Naive B cell (primary cell): ENCODE data around the gene KRTAP3-2. TPM values are rescaled to one million over a fixed set of nuclear protein-coding genes. Genes with fewer than 3 reads are reported as not detected.
A peak's percentile ranks its signal among the peaks of the same experiment; 100 is the strongest.

ENCODE experiments used
- ATAC-seq, 2 donors: fragments of 150-1000 bp; cut with Tn5 transposase; 2 replicates each; pipeline ENCODE4 v1.10.0; 2021; ENCODE audit warnings: low read depth in 2 of 2, mild to moderate bottlenecking in 2 of 2, moderate library complexity in 2 of 2
- DNase-seq: peaks from one replicate; pipeline ENCODE4 v3.0.0; 2022
- H3K27ac Mint-ChIP-seq, 6 donors: one replicate each; pipeline ENCODE4 v1.8.0; 2020 to 2022; ENCODE audit warnings: mild to moderate bottlenecking in 6 of 6, mixed read lengths in 6 of 6, moderate library complexity in 5 of 6, inconsistent platforms in 2 of 6
- H3K27me3 Mint-ChIP-seq, 3 donors: one replicate each; pipeline ENCODE4 v1.8.0; 2021 to 2022; ENCODE audit warnings: mixed read lengths in 3 of 3, mild to moderate bottlenecking in 1 of 3
- H3K36me3 Mint-ChIP-seq, 2 donors: one replicate each; pipeline ENCODE4 v1.8.0; 2020 to 2022; ENCODE audit warnings: mixed read lengths in 2 of 2, inconsistent platforms in 1 of 2, mild to moderate bottlenecking in 1 of 2
- H3K4me1 Mint-ChIP-seq, 3 donors: one replicate each; pipeline ENCODE4 v1.8.0; 2020 to 2022; ENCODE audit warnings: mixed read lengths in 3 of 3, inconsistent platforms in 1 of 3, mild to moderate bottlenecking in 1 of 3, moderate library complexity in 1 of 3
- H3K4me3 Mint-ChIP-seq, 8 donors: one replicate each; pipeline ENCODE4 v1.8.0; 2020 to 2022; ENCODE audit warnings: mild to moderate bottlenecking in 8 of 8, mixed read lengths in 8 of 8, moderate library complexity in 8 of 8, inconsistent platforms in 2 of 8
- H3K9me3 Mint-ChIP-seq, 7 donors: one replicate each; pipeline ENCODE4 v1.8.0; 2020 to 2022; ENCODE audit warnings: mixed read lengths in 7 of 7, mild to moderate bottlenecking in 5 of 7, inconsistent platforms in 2 of 7, moderate library complexity in 1 of 7
- polyA plus RNA-seq, 6 donors: library from polyadenylated mRNA; unstranded; fragments of 300-500 nt; fragmentation: Illumina TruSeq; gene quantifications; one replicate each; pipeline ENCODE4 v1.2.3, GENCODE V29; 2021; ENCODE audit warnings: low read depth in 6 of 6

KRTAP3-2 gene
- polyA plus RNA-seq, 6 donors from 2014 or later: not detected

- peak overlapping the region in 1 of 6 donors; percentile 14 for H3K27ac Mint-ChIP-seq
- H3K9me3 Mint-ChIP-seq: peaks cover 0 to 3% (median 0%) of the 10 kb centered on the region in 7 donors
- H3K36me3 Mint-ChIP-seq: no peaks in the 10 kb centered on the region
- no peaks in the 10 kb centered on the region for H3K4me1 Mint-ChIP-seq
- no peak overlapping the region for H3K4me3 Mint-ChIP-seq
- no peak for DNase-seq
- no peak for ATAC-seq
- H3K27me3 Mint-ChIP-seq: peaks cover 21 to 38% (median 31%) of the 10 kb centered on the region in 3 donors
Measured at GRCh38 chr17:41003926-41004325, 4.2 kb upstream of the KRTAP3-2 start.

- no peaks in the 10 kb centered on the region for H3K4me1 Mint-ChIP-seq
Measured at GRCh38 chr17:41002814-41003213, 3.1 kb upstream of the KRTAP3-2 start.

DNA sequence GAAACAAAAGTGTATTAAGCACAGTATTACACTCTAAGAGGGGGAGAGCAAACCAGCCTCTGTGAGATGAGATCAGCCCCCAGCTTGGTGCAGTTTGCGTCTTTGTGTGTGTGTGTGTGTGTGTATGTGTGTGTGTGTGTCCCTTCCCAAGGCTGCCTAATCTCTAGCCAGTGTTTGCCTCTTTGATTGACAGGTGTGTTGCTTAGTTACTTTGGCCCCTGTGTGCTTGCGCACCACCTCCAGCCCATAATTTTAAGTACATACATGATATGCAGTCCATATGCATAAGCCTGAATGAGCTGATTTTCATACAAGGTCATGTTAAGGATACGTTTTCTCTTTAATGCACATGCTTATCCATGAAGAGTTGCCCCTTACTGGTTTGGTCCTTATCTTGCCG is 2.1 kb upstream of the KRTAP3-2 start:
- Mint-ChIP-seq H3K9me3 (peaks cover 0 to 3% (median 0%) of the 10 kb centered on the region in 7 donors), H3K27ac (no peak overlapping the region), H3K4me1 (no peaks in the 10 kb centered on the region), H3K4me3 (no peak overlapping the region), H3K36me3 (no peaks in the 10 kb centered on the region), H3K27me3 (peaks cover 30 to 59% (median 40%) of the 10 kb centered on the region in 3 donors)
- ATAC-seq (no peak), DNase-seq (no peak)

More at GRCh38 chr17:41002814-41003213, 3.1 kb upstream of the KRTAP3-2 start:
- ATAC-seq: no peak
- Mint-ChIP-seq H3K9me3 (peaks cover 0 to 3% (median 0%) of the 10 kb centered on the region in 7 donors), H3K4me3 (no peak overlapping the region), H3K27me3 (peaks cover 21 to 48% (median 31%) of the 10 kb centered on the region in 3 donors), H3K27ac (no peak overlapping the region), H3K36me3 (no peaks in the 10 kb centered on the region)
- DNase-seq: no peak

DNA sequence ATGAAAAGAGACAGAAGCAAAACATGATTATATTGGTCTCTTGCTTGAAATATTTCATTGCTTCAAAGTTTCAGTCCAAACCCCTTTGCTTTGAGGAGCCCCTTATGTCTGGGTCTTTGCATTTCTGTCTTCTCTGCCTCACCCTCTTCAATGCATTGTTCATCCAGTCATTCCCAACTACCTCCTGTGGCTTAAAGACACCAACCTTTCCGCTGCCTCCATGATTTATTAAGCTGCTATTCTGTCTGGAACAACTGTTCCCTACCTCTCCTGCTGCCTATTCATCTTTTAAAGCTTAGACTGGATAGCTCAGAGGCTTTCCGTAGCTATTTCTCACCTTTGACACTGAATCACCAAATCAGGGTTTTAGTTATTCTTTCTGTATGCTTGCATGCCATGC is 2.3 kb downstream of the KRTAP3-2 start:
- Mint-ChIP-seq H3K27ac (no peak overlapping the region), H3K36me3 (no peaks in the 10 kb centered on the region), H3K9me3 (peaks cover 0 to 3% (median 0%) of the 10 kb centered on the region in 7 donors), H3K4me1 (no peaks in the 10 kb centered on the region), H3K27me3 (peaks cover 42 to 70% (median 56%) of the 10 kb centered on the region in 3 donors), H3K4me3 (no peak overlapping the region)
- DNase-seq (no peak), ATAC-seq (no peak)

- H3K9me3 Mint-ChIP-seq: peaks cover 0 to 3% (median 0%) of the 10 kb centered on the region in 7 donors
- H3K27ac Mint-ChIP-seq: no peak overlapping the region
- no peaks in the 10 kb centered on the region for H3K4me1 Mint-ChIP-seq
- ATAC-seq (no peak), DNase-seq (no peak)
- no peak overlapping the region for H3K4me3 Mint-ChIP-seq
- peaks cover 37 to 70% (median 62%) of the 10 kb centered on the region in 3 donors for H3K27me3 Mint-ChIP-seq
- H3K36me3 Mint-ChIP-seq: no peaks in the 10 kb centered on the region
Measured at GRCh38 chr17:40996829-40997228, 2.9 kb downstream of the KRTAP3-2 start.

DNA sequence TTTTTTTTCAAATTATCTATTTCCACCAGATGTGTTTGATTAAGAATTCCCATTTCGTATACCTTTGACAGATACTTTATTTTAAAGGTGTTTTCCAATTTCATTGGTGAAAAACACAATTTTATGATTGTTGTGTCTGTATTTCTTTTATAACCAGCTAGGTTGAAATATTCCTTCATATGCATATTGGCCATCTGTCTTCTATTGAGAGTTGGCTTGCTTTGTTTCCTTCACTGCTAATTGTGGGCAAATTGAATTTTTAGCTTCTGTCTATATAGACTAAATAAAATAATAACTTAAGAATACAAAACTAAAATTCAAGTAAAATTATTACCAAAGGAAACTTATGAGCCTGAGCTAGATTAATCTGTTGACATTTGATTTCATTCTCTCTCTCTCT is 4.6 kb downstream of the KRTAP3-2 start:
- H3K27me3 Mint-ChIP-seq: peaks cover 35 to 61% (median 56%) of the 10 kb centered on the region in 3 donors
- DNase-seq (no peak), ATAC-seq (no peak)
- no peak overlapping the region for H3K4me3 Mint-ChIP-seq
- no peaks in the 10 kb centered on the region for H3K4me1 Mint-ChIP-seq
- peaks cover 0 to 8% (median 0%) of the 10 kb centered on the region in 7 donors for H3K9me3 Mint-ChIP-seq
- H3K27ac Mint-ChIP-seq: no peak overlapping the region
- no peaks in the 10 kb centered on the region for H3K36me3 Mint-ChIP-seq

DNA sequence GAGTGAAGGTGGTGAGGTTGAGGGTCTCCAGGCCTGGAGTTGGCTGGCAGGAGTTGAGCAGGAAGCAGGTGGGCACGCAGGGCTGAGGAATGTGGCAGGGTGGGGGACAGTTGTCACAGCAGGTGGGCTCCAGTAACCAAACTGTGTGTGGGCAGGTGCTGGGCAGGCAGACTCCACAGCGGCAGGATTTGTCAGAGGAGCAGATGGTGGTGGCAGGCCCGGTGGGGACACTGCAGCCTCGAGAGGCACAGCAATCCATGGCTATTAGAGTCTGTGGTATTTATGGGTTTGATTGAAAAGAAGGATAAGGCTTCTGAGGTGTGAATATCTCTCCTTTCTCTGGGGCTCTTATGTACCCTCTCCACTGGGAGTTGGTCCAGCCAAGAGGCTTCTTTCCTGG is 5.9 kb downstream of the KRTAP3-2 start, which contains the start of gene KRTAP3-3:
Gene KRTAP3-3, minus strand, starts transcription at position 326 of the 400 bp plus-strand sequence. Its CDS starts 67 bp downstream, at position 259.
- no peak for ATAC-seq
- no peaks in the 10 kb centered on the region for H3K36me3 Mint-ChIP-seq
- H3K4me3 Mint-ChIP-seq: no peak within 1 kb of the TSS
- peaks cover 35 to 52% (median 46%) of the 10 kb centered on the region in 3 donors for H3K27me3 Mint-ChIP-seq
- H3K4me1 Mint-ChIP-seq: no peaks in the 10 kb centered on the region
- H3K9me3 Mint-ChIP-seq: peaks cover 0 to 5% (median 0%) of the 10 kb centered on the region in 7 donors
- no peak for DNase-seq
- H3K27ac Mint-ChIP-seq: peak within 1 kb of the TSS in 3 of 6 donors; percentile 6 to 94 (median 37)

DNA sequence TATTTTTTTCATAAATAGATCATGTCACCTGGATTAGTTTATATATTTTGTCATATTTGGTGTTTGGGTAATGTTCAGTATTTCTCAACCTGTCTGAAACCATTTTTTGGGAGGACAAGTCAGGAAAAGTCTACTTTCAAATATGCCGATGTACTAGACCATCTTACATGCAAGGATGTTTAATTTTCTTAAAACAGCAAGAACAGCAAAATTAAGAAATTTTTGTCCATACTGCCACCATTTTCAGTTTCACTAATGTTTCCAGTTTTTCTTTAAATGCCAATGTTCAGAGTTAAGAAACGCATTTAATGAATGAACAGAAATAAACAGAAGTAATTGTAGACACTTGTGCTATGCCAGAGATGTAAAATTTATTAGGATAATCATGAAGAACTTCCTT is 6.6 kb downstream of the KRTAP3-2 start:
- Mint-ChIP-seq H3K27ac (no peak overlapping the region), H3K4me1 (no peaks in the 10 kb centered on the region), H3K9me3 (peaks cover 0 to 5% (median 0%) of the 10 kb centered on the region in 7 donors), H3K27me3 (peaks cover 35 to 46% (median 42%) of the 10 kb centered on the region in 3 donors), H3K36me3 (no peaks in the 10 kb centered on the region), H3K4me3 (no peak overlapping the region)
- DNase-seq (no peak), ATAC-seq (no peak)

GRCh38 chr17:40992666-40993065 is 7.0 kb downstream of the KRTAP3-2 start:
- ATAC-seq: no peak

DNA sequence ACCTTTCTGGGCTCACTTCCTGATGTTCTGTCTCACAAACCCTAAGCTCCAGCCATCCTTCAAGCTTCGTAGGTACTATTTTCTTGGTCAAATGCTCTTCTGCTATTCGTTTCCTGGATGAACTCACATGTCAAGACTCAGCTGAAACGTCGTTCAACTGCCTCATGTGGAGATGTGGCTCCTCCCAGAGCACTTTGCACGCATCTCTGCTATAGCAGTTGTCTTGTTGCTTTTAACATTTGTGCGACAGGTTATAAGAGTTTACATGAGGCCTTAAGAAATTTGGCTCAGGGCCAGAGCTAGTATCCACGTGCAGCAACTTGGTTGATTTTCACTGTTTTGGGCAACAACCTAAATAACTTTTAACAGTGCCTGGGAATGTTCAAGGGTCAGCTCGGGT is 12.8 kb downstream of the KRTAP3-2 start:
- H3K4me3 Mint-ChIP-seq: no peak overlapping the region
- H3K4me1 Mint-ChIP-seq: peaks cover 5 to 11% (median 7%) of the 10 kb centered on the region in 3 donors
- no peak for DNase-seq
- peaks cover 0 to 5% (median 0%) of the 10 kb centered on the region in 7 donors for H3K9me3 Mint-ChIP-seq
- no peak for ATAC-seq
- no peaks in the 10 kb centered on the region for H3K36me3 Mint-ChIP-seq
- no peak overlapping the region for H3K27ac Mint-ChIP-seq
- H3K27me3 Mint-ChIP-seq: peaks cover 19 to 33% (median 24%) of the 10 kb centered on the region in 3 donors

More at GRCh38 chr17:40992666-40993065, 7.0 kb downstream of the KRTAP3-2 start:
- peaks cover 2 to 3% (median 3%) of the 10 kb centered on the region in 3 donors for H3K4me1 Mint-ChIP-seq
- no peaks in the 10 kb centered on the region for H3K36me3 Mint-ChIP-seq
- H3K27ac Mint-ChIP-seq: no peak overlapping the region
- no peak overlapping the region for H3K4me3 Mint-ChIP-seq
- DNase-seq: no peak
- H3K9me3 Mint-ChIP-seq: peaks cover 0 to 5% (median 0%) of the 10 kb centered on the region in 7 donors
- peaks cover 36 to 42% (median 41%) of the 10 kb centered on the region in 3 donors for H3K27me3 Mint-ChIP-seq

DNA sequence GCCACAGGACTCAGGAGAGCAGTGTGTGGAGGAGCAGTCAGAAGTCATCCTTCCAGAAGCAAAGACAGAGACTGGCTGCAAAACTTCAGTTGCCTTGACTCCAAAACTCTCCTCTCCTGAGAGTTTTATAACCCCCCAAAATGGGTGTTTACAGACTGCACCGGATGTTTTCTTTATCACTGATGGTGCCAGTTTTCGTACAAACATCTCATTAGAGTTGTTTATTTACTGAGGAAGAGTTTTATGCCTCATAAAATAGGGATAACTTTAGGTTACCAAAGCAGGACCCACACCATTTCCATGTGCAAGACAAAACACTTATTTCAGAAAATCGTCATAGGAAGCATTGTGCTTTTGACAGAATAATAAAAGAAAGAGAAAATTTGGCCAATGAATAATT is 15.5 kb downstream of the KRTAP3-2 start, which contains the start of gene KRT40:
Gene KRT40, minus strand, starts transcription at position 101 of the 400 bp plus-strand sequence. Its CDS starts 53 bp downstream, at position 48.
- DNase-seq (no peak), ATAC-seq (no peak)
- Mint-ChIP-seq H3K4me3 (no peak within 1 kb of the TSS), H3K27ac (peak within 1 kb of the TSS in 1 of 6 donors; percentile 29), H3K36me3 (no peaks in the 10 kb centered on the region), H3K9me3 (no peaks in the 10 kb centered on the region), H3K27me3 (peaks cover 19 to 41% (median 28%) of the 10 kb centered on the region in 3 donors), H3K4me1 (peaks cover 5 to 11% (median 7%) of the 10 kb centered on the region in 3 donors)

DNA sequence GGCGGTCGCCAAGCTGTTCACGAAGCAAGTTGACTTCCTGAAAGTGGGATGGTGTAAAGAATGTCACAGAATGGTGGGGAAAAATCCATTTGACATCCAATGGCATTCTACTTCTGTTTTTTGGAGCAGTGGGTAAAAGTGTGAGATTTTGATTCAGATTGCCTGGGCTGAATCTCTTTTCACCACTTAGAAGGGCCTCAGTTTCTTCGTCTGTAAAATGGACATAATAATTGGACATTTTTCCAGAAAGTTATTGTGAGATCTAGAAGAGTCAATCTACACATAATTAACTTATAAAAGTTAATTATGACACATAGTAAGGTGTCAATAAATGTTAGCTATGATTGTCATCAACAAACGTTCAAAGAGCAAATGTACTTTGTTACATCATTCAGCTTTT is 18.6 kb downstream of the KRTAP3-2 start:
- DNase-seq: no peak
- Mint-ChIP-seq H3K4me1 (no peaks in the 10 kb centered on the region), H3K27me3 (peaks cover 21 to 38% (median 34%) of the 10 kb centered on the region in 3 donors), H3K36me3 (no peaks in the 10 kb centered on the region), H3K27ac (no peak overlapping the region), H3K9me3 (no peaks in the 10 kb centered on the region), H3K4me3 (no peak overlapping the region)
- no peak for ATAC-seq

DNA sequence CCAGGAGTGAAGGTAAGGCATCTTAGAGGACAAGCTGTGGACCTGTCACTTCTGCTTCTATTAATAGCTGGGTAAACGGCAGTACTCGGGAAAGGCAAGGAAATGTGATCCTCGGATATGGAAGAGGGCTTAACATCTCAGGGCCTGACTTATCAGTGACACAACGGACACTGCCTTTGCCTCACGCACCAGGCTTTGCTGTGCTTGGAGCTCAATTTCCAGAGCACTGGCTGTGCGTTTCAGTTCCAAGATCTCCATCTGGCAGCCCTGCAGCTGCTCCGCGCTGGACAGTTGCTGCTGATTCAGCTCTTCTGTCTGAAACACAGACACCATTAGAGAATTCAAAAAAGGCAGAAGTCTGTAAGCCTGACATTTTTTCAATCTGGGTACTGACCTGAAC is 19.1 kb downstream of the KRTAP3-2 start:
- ATAC-seq: no peak
- Mint-ChIP-seq H3K4me1 (no peaks in the 10 kb centered on the region), H3K9me3 (no peaks in the 10 kb centered on the region), H3K27me3 (peaks cover 24 to 39% (median 29%) of the 10 kb centered on the region in 3 donors), H3K27ac (no peak overlapping the region), H3K36me3 (no peaks in the 10 kb centered on the region), H3K4me3 (no peak overlapping the region)
- no peak for DNase-seq

- H3K36me3 Mint-ChIP-seq: no peaks in the 10 kb centered on the region
- peaks cover 28 to 39% (median 33%) of the 10 kb centered on the region in 3 donors for H3K27me3 Mint-ChIP-seq
- no peak for DNase-seq
- H3K27ac Mint-ChIP-seq: no peak overlapping the region
- no peak overlapping the region for H3K4me3 Mint-ChIP-seq
- H3K9me3 Mint-ChIP-seq: no peaks in the 10 kb centered on the region
- no peak for ATAC-seq
- H3K4me1 Mint-ChIP-seq: no peaks in the 10 kb centered on the region
Measured at GRCh38 chr17:40980117-40980516, 19.6 kb downstream of the KRTAP3-2 start.
